Neutrophil (primary cell): ENCODE results near the gene REV3L.

Experiments
- H3K27ac ChIP-seq: fragments of 200-600 bp; sonication (generic); 2 replicates; pipeline ENCODE4 v1.5.1; 2016; ENCODE audit warnings: mild to moderate bottlenecking, moderate library complexity
- H3K27me3 ChIP-seq: fragments of 200-600 bp; sonication (generic); 2 replicates; pipeline ENCODE4 v1.6.0; 2016; ENCODE audit warnings: mild to moderate bottlenecking
- H3K36me3 ChIP-seq: fragments of 200-600 bp; sonication (generic); 2 replicates; pipeline ENCODE4 v1.5.1; 2017
- H3K4me1 ChIP-seq, 2 experiments: fragments of 200-600 bp in 1 of 2; sonication (generic) in 1 of 2; 1 replicate in 1 of 2; 2 replicates in 1 of 2; pipeline versions ENCODE4 v1.5.1 to v1.6.1; 2013 to 2016; ENCODE audit warnings: low read depth in 1 of 2, low read length in 1 of 2, mild to moderate bottlenecking in 1 of 2, moderate library complexity in 1 of 2; ENCODE audit not compliant: control insufficient read depth in 1 of 2, insufficient read depth in 1 of 2
- H3K4me3 ChIP-seq, 2 experiments: fragments of 200-600 bp in 1 of 2; sonication (generic) in 1 of 2; 1 replicate in 1 of 2; 2 replicates in 1 of 2; pipeline ENCODE4 v1.5.1; 2013 to 2016; ENCODE audit warnings: low read depth in 1 of 2, low read length in 1 of 2, mild to moderate bottlenecking in 1 of 2, moderate library complexity in 1 of 2
- H3K9me3 ChIP-seq: fragments of 200-600 bp; sonication (generic); 2 replicates; pipeline ENCODE4 v1.5.1; 2016
- CTCF ChIP-seq: fragments of 200-600 bp; sonication (generic); IDR thresholded peaks from 2 replicates; pipeline ENCODE4 v1.5.1; 2016; ENCODE audit warnings: antibody characterized with exemption

Gene REV3L

GRCh38 chr6:111527367-111527766, 44.3 kb upstream of the REV3L start:
- H3K27me3 ChIP-seq = no peaks in the 10 kb centered on the region
- H3K27ac ChIP-seq = no peak overlapping the region
- H3K9me3 ChIP-seq = no peaks in the 10 kb centered on the region
- H3K4me3 ChIP-seq = no peak overlapping the region
- no peaks in the 10 kb centered on the region for H3K36me3 ChIP-seq
- peaks cover 35 to 36% of the 10 kb centered on the region in 2 experiments for H3K4me1 ChIP-seq
- TF ChIP-seq CTCF = no peak

- no peaks in the 10 kb centered on the region for H3K9me3 ChIP-seq
- no peaks in the 10 kb centered on the region for H3K27me3 ChIP-seq
- no peaks in the 10 kb centered on the region for H3K36me3 ChIP-seq
- no peak overlapping the region for H3K27ac ChIP-seq
- no peak for TF ChIP-seq CTCF
- no peak overlapping the region for H3K4me3 ChIP-seq
- peaks cover 52 to 55% of the 10 kb centered on the region in 2 experiments for H3K4me1 ChIP-seq
Observed at GRCh38 chr6:111524735-111525134, 41.7 kb upstream of the REV3L start.

- no peak for TF ChIP-seq CTCF
- H3K4me3 ChIP-seq = no peak overlapping the region
- no peaks in the 10 kb centered on the region for H3K36me3 ChIP-seq
- no peaks in the 10 kb centered on the region for H3K9me3 ChIP-seq
- peaks cover 52 to 55% of the 10 kb centered on the region in 2 experiments for H3K4me1 ChIP-seq
- no peak overlapping the region for H3K27ac ChIP-seq
- no peaks in the 10 kb centered on the region for H3K27me3 ChIP-seq
Observed at GRCh38 chr6:111524252-111524651, 41.2 kb upstream of the REV3L start.

- H3K27me3 ChIP-seq = no peaks in the 10 kb centered on the region
- H3K4me3 ChIP-seq = no peak overlapping the region
- H3K36me3 ChIP-seq = no peaks in the 10 kb centered on the region
- peaks cover 52 to 55% of the 10 kb centered on the region in 2 experiments for H3K4me1 ChIP-seq
- no peaks in the 10 kb centered on the region for H3K9me3 ChIP-seq
- TF ChIP-seq CTCF = no peak
- H3K27ac ChIP-seq = peak overlapping the region; percentile 60
Observed at GRCh38 chr6:111523484-111524167, 40.6 kb upstream of the REV3L start.

GRCh38 chr6:111522393-111523020, 39.5 kb upstream of the REV3L start:
- H3K4me1 ChIP-seq = peaks cover 52 to 55% of the 10 kb centered on the region in 2 experiments
- no peaks in the 10 kb centered on the region for H3K9me3 ChIP-seq
- no peak for TF ChIP-seq CTCF
- no peaks in the 10 kb centered on the region for H3K36me3 ChIP-seq
- peak overlapping the region; percentile 60 for H3K27ac ChIP-seq
- no peaks in the 10 kb centered on the region for H3K27me3 ChIP-seq
- no peak overlapping the region for H3K4me3 ChIP-seq
